A549 (cell line): ENCODE data around the gene GPR35.

Source experiments
- HDAC2 ChIP-seq: fragments of 200-600 bp; sonication (generic); IDR thresholded peaks from 2 replicates; pipeline ENCODE4 v1.6.1; 2016
- JUN ChIP-seq, 2 experiments: fragments of >200 bp; sonication (Bioruptor Twin); formaldehyde crosslinking; IDR thresholded peaks; 2 replicates in 1 of 2; 3 replicates in 1 of 2; pipeline ENCODE4 v1.6.1; 2016 to 2017
- KDM1A ChIP-seq: fragments of 200-600 bp; sonication (generic); IDR thresholded peaks from 2 replicates; pipeline ENCODE4 v1.6.1; 2016; ENCODE audit warnings: low read depth, mild to moderate bottlenecking
- NFE2L2 ChIP-seq: fragments of 150-350 bp; conservative IDR thresholded peaks from 2 replicates; pipeline ENCODE4 v1.6.1; 2014; ENCODE audit warnings: low read length
- POLR2A ChIP-seq: IDR thresholded peaks from 2 replicates; pipeline ENCODE4 v1.6.1; 2012; ENCODE audit warnings: mild to moderate bottlenecking, low read length
- POLR2AphosphoS2 ChIP-seq: conservative IDR thresholded peaks from 2 replicates; pipeline ENCODE4 v1.6.1; 2012; ENCODE audit warnings: low read length, improper control_type of control experiment, inconsistent platforms
- RAD21 ChIP-seq, 2 experiments: fragments of >200 bp in 1 of 2; sonication (Bioruptor Twin) in 1 of 2; formaldehyde crosslinking in 1 of 2; IDR thresholded peaks in 1 of 2; conservative IDR thresholded peaks in 1 of 2; 2 replicates in 1 of 2; 3 replicates in 1 of 2; pipeline ENCODE4 v1.6.1; 2012 to 2018; ENCODE audit warnings: inconsistent platforms in 1 of 2
- TF ChIP-seq, protein P1 (sequence below): fragments of >200 bp; sonication (Bioruptor Twin); formaldehyde crosslinking; IDR thresholded peaks from 3 replicates; pipeline ENCODE4 v1.5.1; 2016

DNA sequence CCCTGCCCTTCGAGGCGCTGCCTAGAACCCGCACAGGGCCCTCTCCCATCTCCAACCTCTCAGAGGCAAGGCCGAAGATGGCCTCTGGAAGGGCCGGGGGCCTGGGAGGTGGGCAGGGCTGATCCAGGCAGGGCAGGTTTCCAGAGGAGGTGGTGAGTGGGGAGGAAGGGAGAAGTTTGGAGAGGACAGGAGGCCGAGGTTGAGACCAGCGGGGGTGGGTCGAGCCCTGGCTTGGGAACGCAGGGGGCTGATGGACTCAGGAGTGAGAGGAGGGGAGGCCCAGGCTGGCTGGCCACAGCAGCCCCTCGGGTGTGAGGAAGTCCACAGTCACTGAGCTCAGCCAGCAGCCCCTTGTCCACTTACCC lies 28.2 kb upstream of the GPR35 start:
- TF ChIP-seq, protein P1, sequence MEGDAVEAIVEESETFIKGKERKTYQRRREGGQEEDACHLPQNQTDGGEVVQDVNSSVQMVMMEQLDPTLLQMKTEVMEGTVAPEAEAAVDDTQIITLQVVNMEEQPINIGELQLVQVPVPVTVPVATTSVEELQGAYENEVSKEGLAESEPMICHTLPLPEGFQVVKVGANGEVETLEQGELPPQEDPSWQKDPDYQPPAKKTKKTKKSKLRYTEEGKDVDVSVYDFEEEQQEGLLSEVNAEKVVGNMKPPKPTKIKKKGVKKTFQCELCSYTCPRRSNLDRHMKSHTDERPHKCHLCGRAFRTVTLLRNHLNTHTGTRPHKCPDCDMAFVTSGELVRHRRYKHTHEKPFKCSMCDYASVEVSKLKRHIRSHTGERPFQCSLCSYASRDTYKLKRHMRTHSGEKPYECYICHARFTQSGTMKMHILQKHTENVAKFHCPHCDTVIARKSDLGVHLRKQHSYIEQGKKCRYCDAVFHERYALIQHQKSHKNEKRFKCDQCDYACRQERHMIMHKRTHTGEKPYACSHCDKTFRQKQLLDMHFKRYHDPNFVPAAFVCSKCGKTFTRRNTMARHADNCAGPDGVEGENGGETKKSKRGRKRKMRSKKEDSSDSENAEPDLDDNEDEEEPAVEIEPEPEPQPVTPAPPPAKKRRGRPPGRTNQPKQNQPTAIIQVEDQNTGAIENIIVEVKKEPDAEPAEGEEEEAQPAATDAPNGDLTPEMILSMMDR, result no peak
- TF ChIP-seq RAD21 (conservative IDR thresholded peaks at IDR 0.05 in 1 of 2, IDR thresholded peaks at IDR 0.05 in 1 of 2) (no peak), NFE2L2 (no peak), POLR2AphosphoS2 (no peak), POLR2A (no peak), HDAC2 (no peak), KDM1A (no peak), JUN (IDR thresholded peaks at IDR 0.05) (no peak)
